HL-60 (cell line): ENCODE measurements around the gene WDR27.

Experiments
- DNase-seq, 2 experiments: peaks; one replicate each; pipeline ENCODE4 v3.0.0-alpha.2; 2010 to 2020; ENCODE audit warnings: low read depth in 1 of 2, low spot score in 1 of 2
- H3K27ac ChIP-seq: fragments of 250-450 bp; sonication (Bioruptor Pico); replicated peaks from 2 replicates; pipeline ENCODE4 v1.5.1; 2020; ENCODE audit warnings: mild to moderate bottlenecking, moderate library complexity
- H3K27me3 ChIP-seq: fragments of 250-450 bp; sonication (Bioruptor Pico); 2 replicates; pipeline ENCODE4 v1.5.1; 2021; ENCODE audit warnings: mild to moderate bottlenecking, moderate library complexity; ENCODE audit not compliant: insufficient read depth, poor library complexity, severe bottlenecking
- H3K4me3 ChIP-seq: replicated peaks from 2 replicates; pipeline ENCODE4 v1.5.1; 2011; ENCODE audit warnings: mild to moderate bottlenecking, control low read depth, low read length; ENCODE audit not compliant: insufficient read depth
- GABPA ChIP-seq: IDR thresholded peaks from 2 replicates; pipeline ENCODE4 v1.6.1; 2012; ENCODE audit warnings: low read depth
- POLR2AphosphoS5 ChIP-seq: IDR thresholded peaks from 2 replicates; pipeline ENCODE4 v1.6.1; 2012; ENCODE audit warnings: low read depth
- REST ChIP-seq: IDR thresholded peaks from 2 replicates; pipeline ENCODE4 v1.6.1; 2012; ENCODE audit warnings: low read depth; ENCODE audit not compliant: insufficient replicate concordance
- SPI1 ChIP-seq: IDR thresholded peaks from 2 replicates; pipeline ENCODE4 v1.6.1; 2012; ENCODE audit warnings: low read depth, mild to moderate bottlenecking, borderline replicate concordance
- TF ChIP-seq, protein P1 (sequence below): IDR thresholded peaks from one replicate; pipeline ENCODE4 v1.5.1; 2011; ENCODE audit warnings: low read length, control low read depth, inconsistent platforms; ENCODE audit not compliant: insufficient read depth

Gene WDR27

DNA sequence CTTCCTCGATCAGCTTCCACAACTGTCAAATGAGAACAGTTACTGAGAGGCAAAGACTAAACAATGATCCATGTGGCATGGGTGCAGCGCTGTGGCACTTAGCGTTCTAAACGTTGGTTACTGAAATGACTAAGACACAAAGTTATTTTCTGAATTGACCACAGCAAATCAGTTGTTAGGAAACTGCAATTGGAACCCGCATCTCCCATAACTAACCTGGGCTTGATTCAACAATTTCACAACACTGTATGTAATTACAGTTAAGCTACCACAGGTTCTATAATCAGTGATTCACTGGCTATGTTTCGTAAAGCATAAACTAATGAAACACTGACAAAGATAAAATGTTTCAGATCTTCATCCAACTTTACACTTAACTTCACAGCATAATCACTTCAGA, 12.5 kb downstream of the WDR27 start:
- no peak overlapping the region for H3K27ac ChIP-seq

DNA sequence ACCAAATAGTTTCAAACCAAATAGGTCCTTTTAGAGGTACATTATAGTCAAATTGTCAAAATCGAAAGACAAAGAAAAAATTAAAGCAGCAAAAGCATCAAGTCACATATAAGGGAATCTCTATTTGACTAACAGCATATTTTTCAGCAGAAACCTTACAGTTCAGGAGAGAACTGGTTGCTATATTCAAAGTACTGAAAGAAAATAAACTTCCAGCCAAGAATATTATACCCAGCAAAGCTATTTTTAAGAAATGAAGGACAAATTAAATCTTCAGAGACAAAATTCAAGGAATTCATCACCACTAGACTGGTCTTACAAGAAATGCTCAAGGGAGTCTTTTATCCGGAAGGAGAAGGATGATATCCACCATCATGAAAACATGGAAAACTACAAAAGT, 16.0 kb downstream of the WDR27 start:
- no peak overlapping the region for H3K27ac ChIP-seq
- TF ChIP-seq SPI1, result no peak
- TF ChIP-seq, protein P1, sequence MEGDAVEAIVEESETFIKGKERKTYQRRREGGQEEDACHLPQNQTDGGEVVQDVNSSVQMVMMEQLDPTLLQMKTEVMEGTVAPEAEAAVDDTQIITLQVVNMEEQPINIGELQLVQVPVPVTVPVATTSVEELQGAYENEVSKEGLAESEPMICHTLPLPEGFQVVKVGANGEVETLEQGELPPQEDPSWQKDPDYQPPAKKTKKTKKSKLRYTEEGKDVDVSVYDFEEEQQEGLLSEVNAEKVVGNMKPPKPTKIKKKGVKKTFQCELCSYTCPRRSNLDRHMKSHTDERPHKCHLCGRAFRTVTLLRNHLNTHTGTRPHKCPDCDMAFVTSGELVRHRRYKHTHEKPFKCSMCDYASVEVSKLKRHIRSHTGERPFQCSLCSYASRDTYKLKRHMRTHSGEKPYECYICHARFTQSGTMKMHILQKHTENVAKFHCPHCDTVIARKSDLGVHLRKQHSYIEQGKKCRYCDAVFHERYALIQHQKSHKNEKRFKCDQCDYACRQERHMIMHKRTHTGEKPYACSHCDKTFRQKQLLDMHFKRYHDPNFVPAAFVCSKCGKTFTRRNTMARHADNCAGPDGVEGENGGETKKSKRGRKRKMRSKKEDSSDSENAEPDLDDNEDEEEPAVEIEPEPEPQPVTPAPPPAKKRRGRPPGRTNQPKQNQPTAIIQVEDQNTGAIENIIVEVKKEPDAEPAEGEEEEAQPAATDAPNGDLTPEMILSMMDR, result no peak
- TF ChIP-seq POLR2AphosphoS5, result no peak
- DNase-seq, result no peak

More for the DNA sequence above, 12.5 kb downstream of the WDR27 start:
- TF ChIP-seq POLR2AphosphoS5, result no peak
- TF ChIP-seq, protein P1, result no peak
- no peak for TF ChIP-seq GABPA
- TF ChIP-seq SPI1, result no peak
- TF ChIP-seq REST, result no peak
- Histone ChIP-seq H3K4me3 (no peak overlapping the region), H3K27me3 (no peaks in the 10 kb centered on the region)
- no peak for DNase-seq

GRCh38 chr6:169684056-169684455, 17.8 kb downstream of the WDR27 start:
- no peak for DNase-seq
- TF ChIP-seq GABPA (no peak), SPI1 (no peak), REST (no peak), POLR2AphosphoS5 (no peak)
- TF ChIP-seq, protein P1, result no peak
- Histone ChIP-seq H3K4me3 (no peak overlapping the region), H3K27ac (no peak overlapping the region), H3K27me3 (no peaks in the 10 kb centered on the region)

More for the DNA sequence above, 16.0 kb downstream of the WDR27 start:
- H3K27me3 ChIP-seq, result no peaks in the 10 kb centered on the region
- no peak overlapping the region for H3K4me3 ChIP-seq

- DNase-seq, result no peak
- no peak overlapping the region for H3K4me3 ChIP-seq
- H3K27ac ChIP-seq, result no peak overlapping the region
- TF ChIP-seq POLR2AphosphoS5 (no peak), REST (no peak), SPI1 (no peak), GABPA (no peak)
- TF ChIP-seq, protein P1, result no peak
- no peaks in the 10 kb centered on the region for H3K27me3 ChIP-seq
These were observed 23.5 kb downstream of the WDR27 start for GRCh38 chr6:169678342-169678741.
